GM18526 (cell line): ENCODE data around the gene KLHDC7B.

ENCODE experiments used
- POLR2A ChIP-seq: IDR thresholded peaks from 3 replicates; pipeline ENCODE4 v1.6.1; 2011; ENCODE audit not compliant: insufficient read length; ENCODE audit errors: extremely low read depth

KLHDC7B gene

DNA sequence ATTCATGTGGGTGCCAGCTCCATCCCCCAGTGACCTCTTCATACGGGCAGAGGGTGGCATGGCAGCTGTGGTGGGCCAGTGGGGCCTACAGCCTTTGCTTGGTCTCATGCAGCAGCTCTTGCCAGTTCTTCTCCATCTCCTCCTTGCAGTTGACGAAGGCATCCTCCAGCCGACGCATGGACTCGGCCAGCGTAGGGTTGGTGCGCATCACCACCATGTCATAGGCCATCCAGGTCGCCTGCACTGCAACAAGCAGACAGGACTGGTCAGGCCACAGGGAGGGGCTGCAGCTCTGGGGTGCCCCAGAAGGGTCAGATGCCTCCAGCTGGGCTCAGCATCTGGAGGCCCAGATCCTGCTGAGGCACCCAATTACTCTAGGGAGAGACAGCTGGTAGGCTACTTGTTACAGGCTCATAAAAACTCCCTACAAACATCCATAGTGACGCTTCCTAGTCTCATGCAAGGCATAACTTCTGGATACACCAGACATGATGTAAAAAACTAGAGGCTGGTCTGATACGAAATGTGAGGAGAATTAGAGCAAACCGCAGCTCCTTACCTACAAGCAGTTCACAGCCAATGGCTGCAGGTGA is 5.6 kb downstream of the KLHDC7B start:
- no peak for TF ChIP-seq POLR2A

DNA sequence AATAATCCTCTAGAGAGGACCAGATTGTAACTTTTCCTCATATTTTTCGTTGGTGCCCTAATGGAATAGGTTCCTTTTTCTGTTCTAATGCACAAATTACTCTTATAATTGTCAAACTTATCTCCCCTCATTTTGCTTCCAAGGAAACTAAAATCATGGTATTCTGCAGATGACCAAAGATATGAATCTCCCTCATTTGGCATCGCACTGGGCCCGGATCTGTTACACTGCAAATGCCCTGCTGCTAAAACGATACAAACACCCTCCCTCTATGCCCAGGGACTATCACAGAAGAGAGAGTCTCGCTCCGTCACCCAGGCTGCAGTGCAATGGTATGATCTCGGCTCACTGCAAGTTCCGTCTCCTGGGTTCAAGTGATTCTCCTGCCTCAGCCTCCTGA is 7.6 kb downstream of the KLHDC7B start:
- TF ChIP-seq POLR2A: no peak

DNA sequence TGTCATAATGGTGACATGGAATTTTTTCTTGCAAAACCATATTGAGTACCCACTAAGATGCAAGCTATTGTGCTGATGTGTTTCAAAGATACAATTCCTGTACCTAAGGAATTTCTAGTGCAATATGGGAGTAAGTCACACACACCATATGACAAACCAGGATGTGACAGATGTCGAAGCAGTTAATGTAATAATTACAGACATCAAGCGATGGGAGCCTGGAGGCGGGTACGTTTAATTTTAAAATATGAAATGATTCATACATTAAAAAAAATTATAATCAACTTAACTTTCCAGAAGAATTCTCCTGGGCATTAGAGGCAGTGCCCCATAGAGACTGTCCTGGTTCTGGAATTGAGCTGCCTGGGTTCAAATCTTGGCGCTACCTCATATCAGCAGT is 11.0 kb downstream of the KLHDC7B start:
- TF ChIP-seq POLR2A: no peak

DNA sequence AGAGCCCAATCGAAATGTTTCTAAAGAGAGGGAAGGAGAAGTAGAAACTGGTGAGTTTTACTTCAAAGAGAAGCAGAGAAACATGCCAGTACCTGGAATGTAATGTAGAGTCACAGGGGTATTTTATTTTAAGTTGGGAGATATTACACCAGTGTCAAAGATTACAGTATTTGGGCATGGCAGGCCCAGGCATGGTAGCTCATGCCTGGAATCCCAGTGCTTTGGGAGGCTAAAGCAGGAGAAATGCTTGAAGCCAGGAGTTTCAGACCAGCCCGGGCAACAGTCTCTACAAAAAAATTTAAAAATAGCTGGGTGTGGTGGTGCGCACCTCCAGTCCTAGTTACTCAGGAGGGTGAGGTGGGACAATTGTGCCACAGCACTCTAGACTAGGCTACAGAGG is 14.3 kb downstream of the KLHDC7B start:
- no peak for TF ChIP-seq POLR2A

DNA sequence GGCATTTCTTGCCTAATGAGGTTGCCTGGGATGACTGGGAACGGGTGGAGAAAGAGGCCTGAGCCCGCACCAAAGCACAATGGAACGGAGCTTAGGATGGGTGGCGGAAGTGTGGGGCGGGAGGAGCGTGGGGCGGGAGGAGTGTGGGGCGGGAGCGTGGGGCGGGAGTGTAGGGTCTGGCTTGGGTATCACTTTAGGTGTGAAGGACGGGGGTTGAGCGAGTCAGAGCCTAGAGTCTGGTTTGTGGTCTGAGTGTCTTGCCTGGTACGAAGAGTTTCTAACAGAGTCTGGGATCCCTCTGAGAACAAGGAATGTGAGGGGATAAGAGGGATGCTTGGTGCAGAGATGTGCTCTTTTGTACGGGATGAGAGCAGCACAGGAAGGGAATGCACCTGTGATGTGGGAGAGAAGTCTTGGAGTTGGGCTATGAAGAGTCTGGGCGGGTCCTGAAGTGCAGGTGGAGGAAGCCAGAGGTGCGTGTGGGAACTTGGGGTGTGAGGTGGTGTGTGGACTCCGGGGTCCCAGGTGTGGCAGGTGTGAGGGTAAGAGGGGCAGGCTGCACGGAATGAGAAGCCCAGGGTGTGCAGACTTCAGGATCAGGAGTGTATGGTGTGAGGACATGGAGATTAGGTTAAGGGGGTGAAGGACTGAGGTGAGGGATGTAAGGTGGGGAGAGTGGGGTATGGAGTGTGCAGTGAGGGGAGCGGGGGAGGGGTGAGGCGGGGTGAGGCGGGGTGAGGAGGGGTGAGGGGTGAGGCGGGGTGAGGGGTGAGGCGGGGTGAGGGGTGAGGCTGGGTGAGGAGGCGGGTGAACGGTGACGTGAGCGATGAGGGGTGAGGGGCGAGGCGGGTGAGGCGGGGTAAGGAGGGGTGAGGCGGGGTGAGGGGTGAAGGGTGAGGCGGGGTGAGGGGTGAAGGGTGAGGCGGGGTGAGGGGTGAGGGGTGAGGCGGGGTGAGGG is 16.0 kb downstream of the KLHDC7B start:
- no peak for TF ChIP-seq POLR2A

DNA sequence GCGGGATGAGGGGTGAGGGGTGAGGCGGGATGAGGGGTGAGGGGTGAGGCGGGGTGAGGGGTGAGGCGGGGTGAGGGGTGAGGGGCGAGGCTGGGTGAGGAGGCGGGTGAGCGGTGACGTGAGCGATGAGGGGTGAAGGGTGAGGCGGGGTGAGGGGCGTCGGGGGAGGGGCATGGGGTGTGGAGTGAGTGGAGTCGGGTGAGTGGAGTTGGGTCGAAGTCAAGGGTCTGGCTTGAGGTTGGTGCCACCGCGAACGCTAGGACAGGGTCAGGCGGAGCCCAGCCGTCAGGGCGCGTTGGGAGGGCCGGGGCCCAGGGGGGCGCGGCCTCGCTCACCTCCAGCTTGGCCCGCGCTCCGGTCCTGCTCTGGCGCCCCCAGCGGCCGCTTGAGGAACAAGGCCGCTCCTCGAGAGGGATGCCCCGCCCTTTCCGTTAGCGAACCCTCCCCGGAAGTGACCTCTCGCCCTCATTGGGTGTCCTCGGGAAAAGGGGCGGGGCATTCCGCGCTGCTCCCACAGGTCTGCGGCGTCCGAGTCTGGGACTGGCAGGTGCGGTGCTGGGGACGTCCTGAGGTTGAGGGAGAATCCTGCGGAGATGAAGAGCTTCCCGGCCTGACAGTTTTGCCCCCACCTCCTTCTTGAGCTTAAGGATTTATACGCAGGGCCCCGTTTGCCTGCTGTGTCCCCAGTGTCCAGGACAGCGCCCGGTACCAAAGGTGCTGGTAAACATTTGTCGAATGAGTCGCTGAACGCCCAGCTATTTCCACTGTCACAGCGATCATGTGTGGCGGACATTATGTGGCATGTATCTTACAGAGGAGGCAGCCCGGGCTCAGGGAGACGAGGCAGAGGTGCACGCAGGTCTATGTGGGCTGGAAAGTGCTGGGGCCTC is 17.1 kb downstream of the KLHDC7B start, which contains the start of gene SYCE3:
Gene SYCE3 (minus strand): TSS at position 397 of the 890 bp plus-strand sequence. CDS start 6,514 bp downstream, outside the sequence.
- peak; percentile 61 for TF ChIP-seq POLR2A

DNA sequence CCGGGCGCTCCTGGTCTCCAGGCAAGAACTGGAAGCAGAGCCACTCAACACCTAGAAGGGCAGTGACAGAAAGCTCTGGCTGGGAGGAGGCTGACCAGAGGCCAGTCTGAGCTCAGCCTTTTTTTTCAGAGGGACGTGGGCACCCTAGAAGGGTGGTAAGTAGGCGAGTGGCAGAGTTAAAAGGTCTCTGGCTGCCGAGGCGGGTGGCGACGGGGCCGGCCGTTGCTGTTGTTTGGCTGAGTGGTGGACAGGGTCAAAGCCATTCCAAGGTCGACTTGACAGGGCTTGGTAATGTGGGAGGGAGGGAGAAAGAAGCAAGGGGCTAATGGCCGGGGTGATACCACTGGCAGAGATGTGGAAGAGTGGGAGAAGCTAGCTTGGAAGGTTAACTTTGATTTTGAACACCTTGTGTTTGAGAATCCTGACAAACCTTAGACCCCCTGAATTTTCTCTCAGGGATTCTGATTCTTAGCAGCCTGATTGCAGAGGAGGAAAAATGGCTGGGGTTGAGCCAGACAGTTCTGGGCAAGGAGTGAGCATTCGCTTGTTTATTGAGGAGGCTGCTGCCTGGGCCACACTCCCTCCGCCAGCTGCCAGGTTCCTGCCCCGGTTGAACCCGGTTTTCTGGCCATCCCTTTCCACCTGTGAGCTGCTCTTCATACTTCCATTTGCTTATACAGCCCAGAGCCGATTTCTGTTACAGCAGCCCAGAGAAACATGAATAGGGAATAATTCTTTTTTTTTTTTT is 17.9 kb downstream of the KLHDC7B start:
- no peak for TF ChIP-seq POLR2A

DNA sequence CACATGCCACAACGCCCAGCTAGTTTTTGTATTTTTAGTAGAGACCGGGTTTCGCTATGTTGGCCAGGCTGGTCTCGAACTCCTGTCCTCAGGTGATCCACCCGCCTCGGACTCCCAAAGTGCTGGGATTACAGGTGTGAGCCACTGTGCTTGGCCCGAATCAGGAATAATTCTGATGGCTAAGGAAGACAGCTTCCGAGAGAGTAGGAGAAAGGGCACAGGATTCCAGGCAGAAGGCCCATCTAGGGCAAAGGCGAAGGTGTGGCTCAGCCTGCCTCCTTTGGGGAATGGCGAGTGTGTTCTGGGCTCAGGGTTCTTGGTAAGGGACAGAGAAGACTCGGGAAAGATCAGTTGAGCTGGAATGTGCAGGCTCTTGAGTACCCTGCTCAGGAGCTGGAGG is 18.6 kb downstream of the KLHDC7B start:
- TF ChIP-seq POLR2A: no peak

DNA sequence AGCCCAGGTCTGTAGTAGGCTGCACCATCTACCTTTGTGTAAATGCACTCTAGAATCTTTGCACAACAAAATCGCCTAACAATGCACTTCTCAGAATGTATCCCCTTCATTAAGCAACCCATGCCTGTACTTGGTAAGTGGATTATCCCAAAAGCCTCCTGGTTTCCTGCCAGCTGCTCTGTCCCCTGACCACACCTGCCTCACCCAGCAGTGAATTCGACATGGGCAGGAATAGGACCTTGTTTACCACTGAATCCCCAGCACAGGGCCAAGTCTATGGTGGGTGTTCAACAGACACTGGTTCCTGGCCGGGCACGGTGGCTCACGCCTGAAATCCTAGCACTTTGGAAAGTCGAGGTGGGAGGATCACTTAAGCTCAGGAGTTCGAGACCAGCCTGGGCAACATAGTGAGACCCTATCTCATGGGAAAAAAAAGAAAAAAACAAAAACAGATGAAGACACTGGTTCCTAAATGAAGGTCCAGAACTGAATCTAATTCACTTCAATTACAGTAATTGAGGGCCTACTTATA is 22.1 kb downstream of the KLHDC7B start:
- TF ChIP-seq POLR2A: no peak

DNA sequence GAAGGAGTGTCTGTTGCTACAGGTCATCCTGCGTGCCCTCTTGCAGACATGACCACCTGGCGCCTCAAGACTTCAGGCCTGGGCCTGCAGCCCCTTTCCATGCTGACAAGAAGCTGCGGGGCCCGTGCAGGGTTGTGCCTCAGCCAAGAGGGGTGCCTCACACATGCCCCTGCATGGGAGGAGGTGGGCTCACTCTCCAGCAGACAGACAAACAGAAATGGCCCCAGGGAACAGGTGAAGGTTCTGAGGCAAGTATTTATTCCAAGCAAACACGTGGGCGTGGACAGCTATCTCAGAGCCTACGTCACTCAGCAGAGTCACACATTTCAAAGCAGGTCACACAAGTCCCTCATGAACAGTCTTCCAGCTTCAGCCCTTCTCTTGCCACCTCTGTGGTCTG is 22.9 kb downstream of the KLHDC7B start:
- no peak for TF ChIP-seq POLR2A

DNA sequence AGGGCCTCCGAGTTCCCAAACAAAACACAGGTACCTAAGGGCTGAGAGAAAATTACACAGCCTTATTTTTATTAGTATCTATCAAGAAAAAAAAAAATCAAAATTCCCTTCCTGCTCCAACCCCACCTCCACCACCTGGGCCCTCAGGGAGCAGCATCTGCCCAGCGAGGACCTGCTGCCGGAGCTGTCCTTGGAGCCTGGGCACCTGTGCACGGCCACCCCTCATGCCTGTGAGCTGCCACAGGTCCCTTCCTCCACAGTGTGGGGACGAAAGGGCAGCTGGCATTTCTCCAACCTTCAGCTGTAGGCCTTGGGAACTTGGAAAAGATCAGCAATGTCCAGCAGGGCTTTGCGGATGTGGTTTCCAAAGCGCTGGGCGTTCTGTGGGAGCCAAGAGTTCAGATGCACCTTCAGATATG is 23.4 kb downstream of the KLHDC7B start:
- TF ChIP-seq POLR2A: no peak

DNA sequence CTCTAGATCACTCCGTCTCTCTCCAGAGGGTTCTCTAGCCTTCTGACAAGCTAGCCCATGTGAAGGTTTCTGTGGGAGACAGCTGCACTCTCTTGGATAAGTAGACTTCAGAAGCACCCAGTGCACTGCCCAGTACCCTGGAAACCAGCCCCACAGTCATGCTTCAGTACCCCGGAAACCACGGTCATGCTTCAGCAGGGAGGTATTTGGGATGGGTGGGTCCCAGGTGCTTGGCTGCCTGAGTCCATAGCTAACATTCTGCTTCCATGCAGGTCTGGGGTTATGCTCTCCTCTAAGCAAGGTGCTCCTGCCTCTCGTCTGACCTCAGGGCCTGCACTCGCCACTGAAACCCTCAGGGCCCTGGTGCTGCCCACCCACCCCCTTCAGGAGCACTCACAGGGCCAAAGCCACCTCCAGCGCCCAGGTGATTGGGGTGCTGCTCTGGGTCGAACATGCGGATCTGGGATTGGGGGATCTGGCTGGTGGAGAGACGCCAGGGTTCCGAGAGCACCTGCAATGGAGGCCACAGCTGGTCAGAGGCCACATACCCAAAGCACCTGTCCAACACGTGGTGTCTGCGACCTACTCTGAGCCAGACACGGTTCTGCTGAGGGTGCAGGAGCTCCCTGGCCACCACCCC is 24.3 kb downstream of the KLHDC7B start:
- TF ChIP-seq POLR2A: no peak

DNA sequence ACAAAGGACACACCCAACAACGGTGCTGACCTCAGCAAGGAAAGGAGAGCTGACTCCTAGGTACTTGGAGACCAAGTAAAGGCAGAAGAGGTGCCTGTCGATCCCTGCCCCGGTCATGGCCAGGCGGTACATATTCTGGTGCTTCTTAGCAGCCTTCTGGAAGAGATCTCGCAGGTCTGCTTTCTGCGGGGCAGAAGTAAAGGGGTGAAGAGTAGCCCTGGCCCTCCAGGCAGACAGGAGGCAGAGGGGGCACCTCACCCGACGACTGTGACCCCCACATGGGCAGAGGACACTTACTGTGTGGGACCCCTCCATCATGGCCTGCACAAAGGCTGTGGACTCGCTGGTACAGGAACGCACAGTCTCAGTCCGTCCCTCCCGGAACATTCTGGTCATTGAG is 25.2 kb downstream of the KLHDC7B start:
- no peak for TF ChIP-seq POLR2A
